ENCODE results near the gene FAM193B.

GRCh38 chr5:177499842-177500241 lies 54.5 kb downstream of the FAM193B start:
- TF ChIP-seq CTCF (IDR thresholded peaks at IDR 0.05; ENCODE audit: insufficient read depth, low read length, poor library complexity, severe bottlenecking) (no peak), EZH2phosphoT487 (conservative IDR thresholded peaks at IDR 0.05; ENCODE audit: low read length) (no peak)
